ENCODE measurements around the gene TTLL11.

Gene TTLL11, protein sequence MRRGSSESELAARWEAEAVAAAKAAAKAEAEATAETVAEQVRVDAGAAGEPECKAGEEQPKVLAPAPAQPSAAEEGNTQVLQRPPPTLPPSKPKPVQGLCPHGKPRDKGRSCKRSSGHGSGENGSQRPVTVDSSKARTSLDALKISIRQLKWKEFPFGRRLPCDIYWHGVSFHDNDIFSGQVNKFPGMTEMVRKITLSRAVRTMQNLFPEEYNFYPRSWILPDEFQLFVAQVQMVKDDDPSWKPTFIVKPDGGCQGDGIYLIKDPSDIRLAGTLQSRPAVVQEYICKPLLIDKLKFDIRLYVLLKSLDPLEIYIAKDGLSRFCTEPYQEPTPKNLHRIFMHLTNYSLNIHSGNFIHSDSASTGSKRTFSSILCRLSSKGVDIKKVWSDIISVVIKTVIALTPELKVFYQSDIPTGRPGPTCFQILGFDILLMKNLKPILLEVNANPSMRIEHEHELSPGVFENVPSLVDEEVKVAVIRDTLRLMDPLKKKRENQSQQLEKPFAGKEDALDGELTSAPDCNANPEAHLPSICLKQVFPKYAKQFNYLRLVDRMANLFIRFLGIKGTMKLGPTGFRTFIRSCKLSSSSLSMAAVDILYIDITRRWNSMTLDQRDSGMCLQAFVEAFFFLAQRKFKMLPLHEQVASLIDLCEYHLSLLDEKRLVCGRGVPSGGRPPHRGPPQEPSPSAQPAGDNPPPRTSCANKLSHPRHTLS

DNA sequence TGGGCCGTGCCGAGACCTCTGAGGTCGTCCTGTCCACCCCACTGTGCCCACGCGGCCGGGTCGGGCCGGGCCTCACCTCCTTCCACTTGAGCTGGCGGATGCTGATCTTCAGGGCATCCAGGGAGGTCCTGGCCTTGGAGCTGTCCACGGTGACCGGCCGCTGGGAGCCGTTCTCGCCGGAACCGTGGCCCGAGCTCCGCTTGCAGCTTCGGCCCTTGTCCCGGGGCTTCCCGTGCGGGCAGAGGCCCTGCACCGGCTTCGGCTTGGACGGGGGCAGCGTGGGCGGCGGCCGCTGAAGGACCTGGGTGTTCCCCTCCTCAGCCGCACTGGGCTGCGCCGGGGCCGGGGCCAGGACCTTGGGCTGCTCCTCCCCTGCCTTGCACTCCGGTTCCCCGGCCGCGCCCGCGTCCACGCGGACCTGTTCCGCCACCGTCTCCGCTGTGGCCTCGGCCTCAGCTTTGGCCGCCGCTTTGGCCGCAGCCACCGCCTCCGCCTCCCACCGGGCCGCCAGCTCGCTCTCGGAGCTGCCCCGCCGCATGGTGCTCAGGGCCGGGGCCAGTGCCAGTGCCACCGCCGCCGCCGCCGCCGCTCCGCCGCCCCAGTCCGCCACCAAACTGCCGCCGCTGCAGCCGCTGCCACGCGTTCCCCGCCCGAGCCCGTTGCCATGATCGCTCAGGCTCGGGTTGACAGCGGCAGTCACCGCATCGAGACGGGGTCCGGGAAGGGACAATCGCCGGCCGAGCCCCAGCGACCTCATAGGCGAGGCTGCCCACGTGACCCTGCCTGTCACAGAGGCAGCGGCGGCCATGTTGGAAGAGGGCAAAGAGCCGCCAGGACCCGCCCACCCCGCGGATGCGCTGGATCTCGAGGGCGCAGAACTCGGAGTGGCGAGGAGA lies at the start of gene TTLL11:
Gene TTLL11, minus strand, starts transcription at position 698 of the 896 bp plus-strand sequence. Its CDS starts 160 bp downstream, at position 538.
- TF ChIP-seq, protein P1, sequence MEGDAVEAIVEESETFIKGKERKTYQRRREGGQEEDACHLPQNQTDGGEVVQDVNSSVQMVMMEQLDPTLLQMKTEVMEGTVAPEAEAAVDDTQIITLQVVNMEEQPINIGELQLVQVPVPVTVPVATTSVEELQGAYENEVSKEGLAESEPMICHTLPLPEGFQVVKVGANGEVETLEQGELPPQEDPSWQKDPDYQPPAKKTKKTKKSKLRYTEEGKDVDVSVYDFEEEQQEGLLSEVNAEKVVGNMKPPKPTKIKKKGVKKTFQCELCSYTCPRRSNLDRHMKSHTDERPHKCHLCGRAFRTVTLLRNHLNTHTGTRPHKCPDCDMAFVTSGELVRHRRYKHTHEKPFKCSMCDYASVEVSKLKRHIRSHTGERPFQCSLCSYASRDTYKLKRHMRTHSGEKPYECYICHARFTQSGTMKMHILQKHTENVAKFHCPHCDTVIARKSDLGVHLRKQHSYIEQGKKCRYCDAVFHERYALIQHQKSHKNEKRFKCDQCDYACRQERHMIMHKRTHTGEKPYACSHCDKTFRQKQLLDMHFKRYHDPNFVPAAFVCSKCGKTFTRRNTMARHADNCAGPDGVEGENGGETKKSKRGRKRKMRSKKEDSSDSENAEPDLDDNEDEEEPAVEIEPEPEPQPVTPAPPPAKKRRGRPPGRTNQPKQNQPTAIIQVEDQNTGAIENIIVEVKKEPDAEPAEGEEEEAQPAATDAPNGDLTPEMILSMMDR (conservative IDR thresholded peaks at IDR 0.05; ENCODE audit: control insufficient read depth, insufficient read depth, low read depth, low read length): no peak
- peak; percentile 90 for DNase-seq (ENCODE audit: low read depth)
- H3K4me3 ChIP-seq (ENCODE audit: control insufficient read depth, low read depth, low read length): peak within 1 kb of the TSS; percentile 70

GRCh38 chr9:122141671-122142070 lies 48.6 kb upstream of the TTLL11 start:
- no peak for DNase-seq (ENCODE audit: low read depth)
- no peak overlapping the region for H3K4me3 ChIP-seq (ENCODE audit: control insufficient read depth, low read depth, low read length)
- TF ChIP-seq, protein P1 (conservative IDR thresholded peaks at IDR 0.05; ENCODE audit: control insufficient read depth, insufficient read depth, low read depth, low read length): no peak

- no peak overlapping the region for H3K4me3 ChIP-seq (ENCODE audit: control insufficient read depth, low read depth, low read length)
- DNase-seq (ENCODE audit: low read depth): no peak
- TF ChIP-seq, protein P1 (conservative IDR thresholded peaks at IDR 0.05; ENCODE audit: control insufficient read depth, insufficient read depth, low read depth, low read length): no peak
Measured at GRCh38 chr9:122140368-122141193, 47.5 kb upstream of the TTLL11 start.

DNA sequence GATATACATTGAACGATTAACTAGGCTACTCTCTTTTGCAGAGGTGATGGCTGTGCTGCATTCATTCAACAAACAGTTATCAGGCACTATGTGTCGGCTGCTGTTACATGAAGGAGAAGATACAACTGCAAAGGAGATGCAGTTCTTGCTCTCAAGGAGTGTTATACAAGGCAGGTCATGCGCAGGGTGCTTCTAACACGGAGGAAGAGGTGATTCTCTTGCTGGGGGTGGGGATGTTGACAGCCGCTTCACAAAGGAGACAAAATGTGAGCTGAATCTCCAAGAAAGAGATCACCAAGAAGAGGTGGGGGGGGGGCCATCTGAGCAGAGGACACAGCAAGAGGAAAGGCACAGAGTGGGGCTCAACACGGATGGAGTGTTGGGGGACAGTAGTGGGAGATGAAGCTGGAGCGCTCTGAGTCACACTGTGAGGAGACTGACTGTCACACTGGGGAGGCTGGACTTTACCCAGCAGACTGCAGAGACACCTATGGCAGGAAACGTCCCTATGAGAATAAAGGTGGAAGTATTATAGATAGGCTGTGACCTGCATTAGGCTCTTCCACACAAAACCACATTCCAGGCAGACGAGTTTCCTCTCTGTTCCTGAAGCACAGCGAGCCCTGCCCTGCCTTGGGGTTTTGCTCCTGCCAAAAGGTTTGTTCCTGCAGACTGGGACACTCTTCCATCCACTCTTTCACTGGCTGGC lies 45.6 kb upstream of the TTLL11 start:
- no peak overlapping the region for H3K4me3 ChIP-seq (ENCODE audit: control insufficient read depth, low read depth, low read length)
- TF ChIP-seq, protein P1 (conservative IDR thresholded peaks at IDR 0.05; ENCODE audit: control insufficient read depth, insufficient read depth, low read depth, low read length): no peak
- DNase-seq (ENCODE audit: low read depth): no peak

DNA sequence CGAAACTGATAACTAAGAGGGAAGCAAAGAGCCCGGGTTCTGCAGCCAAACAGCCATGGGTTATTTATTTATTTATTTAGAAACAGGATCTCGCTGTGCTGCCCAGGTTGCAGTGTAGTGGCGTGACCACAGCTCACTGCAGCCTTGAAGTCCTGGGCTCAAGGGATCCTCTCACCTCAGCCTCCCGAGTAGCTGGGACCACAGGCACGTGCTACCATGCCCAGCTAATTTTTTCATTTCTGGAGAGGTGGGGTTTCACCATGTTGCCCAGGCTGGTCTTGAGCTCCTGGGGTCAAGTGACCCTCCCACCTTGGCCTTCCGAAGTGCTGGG lies 42.4 kb upstream of the TTLL11 start:
- TF ChIP-seq, protein P1 (conservative IDR thresholded peaks at IDR 0.05; ENCODE audit: control insufficient read depth, insufficient read depth, low read depth, low read length): no peak
- DNase-seq (ENCODE audit: low read depth): no peak
- H3K4me3 ChIP-seq (ENCODE audit: control insufficient read depth, low read depth, low read length): no peak overlapping the region

Measured in fibroblast of mammary gland (primary cell).